KOPT-K1 (cell line): ENCODE measurements around the gene RARRES2.
"Not testable (repeated sequence)": the region's sequence is repeated elsewhere in the genome, so short reads cannot be mapped to it uniquely, and the experiment has no call there.

ENCODE experiments used
- H3K27ac ChIP-seq: fragments of 200-600 bp; sonication (generic); 2 replicates; pipeline ENCODE4 v1.5.1; 2016; ENCODE audit warnings: antibody characterized with exemption, mild to moderate bottlenecking, low read depth, low read length; ENCODE audit not compliant: poor library complexity, severe bottlenecking
- H3K36me3 ChIP-seq: fragments of 200-600 bp; sonication (generic); 2 replicates; pipeline ENCODE4 v1.5.1; 2017; ENCODE audit warnings: antibody characterized with exemption, mild to moderate bottlenecking, low read length, moderate library complexity; ENCODE audit not compliant: insufficient read depth
- H3K9me3 ChIP-seq: fragments of 200-600 bp; sonication (generic); 2 replicates; pipeline ENCODE4 v1.5.1; 2017; ENCODE audit warnings: antibody characterized with exemption, low read length, mild to moderate bottlenecking; ENCODE audit not compliant: insufficient read depth, poor library complexity, severe bottlenecking

RARRES2 gene

DNA sequence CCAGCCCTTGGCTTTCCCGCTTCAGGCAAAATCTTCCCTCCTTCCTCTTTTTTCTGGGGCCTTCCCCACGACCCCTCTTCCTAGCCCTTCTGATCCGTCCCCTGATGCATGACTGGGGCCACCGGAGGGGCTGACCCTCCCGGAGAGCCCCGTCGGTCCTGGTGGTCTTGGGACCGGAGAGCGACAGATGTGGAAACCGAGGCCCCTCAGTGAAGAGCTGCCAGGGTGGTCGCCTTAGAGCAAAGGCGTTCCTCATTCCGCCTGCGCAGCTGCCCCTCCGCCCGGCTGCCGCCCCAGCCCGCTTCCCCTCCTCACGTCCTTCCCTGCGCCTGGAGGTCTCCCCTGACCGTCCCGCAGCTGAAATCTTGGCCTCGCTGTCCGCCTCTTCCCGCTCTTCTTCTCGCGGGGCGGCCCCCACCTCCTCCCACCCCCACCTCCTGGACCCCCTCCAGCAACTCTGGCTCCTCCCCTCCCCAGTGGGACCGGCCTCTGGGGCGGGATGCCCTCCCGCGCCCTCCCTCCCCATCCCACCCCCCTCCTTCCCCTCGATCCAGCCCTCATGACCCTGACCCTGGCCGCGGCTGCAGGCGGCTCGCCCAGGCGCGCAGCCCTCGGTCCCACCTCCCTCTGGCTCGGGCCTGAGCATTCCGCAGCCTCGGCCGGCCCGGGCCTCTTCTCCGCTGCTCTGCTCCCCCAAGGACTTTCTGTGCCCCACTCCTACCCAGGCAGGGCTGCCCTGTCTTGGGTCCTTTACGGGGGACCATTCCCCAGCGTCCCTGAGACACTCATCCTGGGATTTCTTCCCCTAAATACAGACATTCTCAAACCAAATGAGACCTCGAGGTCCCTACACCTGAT lies at the start of gene RARRES2:
TSS of gene RARRES2 (minus strand) at position 367 of the 858 bp plus-strand sequence. CDS start 1,020 bp downstream, outside the sequence.
- H3K36me3 ChIP-seq = peaks cover 54% of the 10 kb centered on the region

GRCh38 chr7:150390205-150390604 lies 48.8 kb upstream of the RARRES2 start:
- Histone ChIP-seq H3K9me3 (no peaks in the 10 kb centered on the region), H3K36me3 (peaks cover 37% of the 10 kb centered on the region), H3K27ac (no peak overlapping the region)

More for the DNA sequence above, at the start of gene RARRES2:
- Histone ChIP-seq H3K27ac (no peak within 1 kb of the TSS), H3K9me3 (peaks cover 9% of the 10 kb centered on the region)

DNA sequence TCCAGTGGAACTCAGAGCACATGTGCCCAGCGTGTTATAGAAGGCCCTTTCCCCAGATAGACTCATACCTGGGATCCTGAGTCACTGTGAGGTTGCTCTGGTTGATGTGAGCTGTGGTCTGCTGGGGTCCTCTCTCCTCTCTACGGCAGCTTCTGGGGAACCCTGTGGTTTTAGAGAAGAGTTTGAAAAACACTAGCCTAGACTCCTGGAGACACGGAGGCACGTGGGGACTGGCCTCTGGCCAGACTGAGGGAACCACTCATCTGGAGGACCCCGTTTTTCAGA lies 48.0 kb upstream of the RARRES2 start:
- Histone ChIP-seq H3K9me3 (no peaks in the 10 kb centered on the region), H3K36me3 (peaks cover 37% of the 10 kb centered on the region), H3K27ac (no peak overlapping the region)

DNA sequence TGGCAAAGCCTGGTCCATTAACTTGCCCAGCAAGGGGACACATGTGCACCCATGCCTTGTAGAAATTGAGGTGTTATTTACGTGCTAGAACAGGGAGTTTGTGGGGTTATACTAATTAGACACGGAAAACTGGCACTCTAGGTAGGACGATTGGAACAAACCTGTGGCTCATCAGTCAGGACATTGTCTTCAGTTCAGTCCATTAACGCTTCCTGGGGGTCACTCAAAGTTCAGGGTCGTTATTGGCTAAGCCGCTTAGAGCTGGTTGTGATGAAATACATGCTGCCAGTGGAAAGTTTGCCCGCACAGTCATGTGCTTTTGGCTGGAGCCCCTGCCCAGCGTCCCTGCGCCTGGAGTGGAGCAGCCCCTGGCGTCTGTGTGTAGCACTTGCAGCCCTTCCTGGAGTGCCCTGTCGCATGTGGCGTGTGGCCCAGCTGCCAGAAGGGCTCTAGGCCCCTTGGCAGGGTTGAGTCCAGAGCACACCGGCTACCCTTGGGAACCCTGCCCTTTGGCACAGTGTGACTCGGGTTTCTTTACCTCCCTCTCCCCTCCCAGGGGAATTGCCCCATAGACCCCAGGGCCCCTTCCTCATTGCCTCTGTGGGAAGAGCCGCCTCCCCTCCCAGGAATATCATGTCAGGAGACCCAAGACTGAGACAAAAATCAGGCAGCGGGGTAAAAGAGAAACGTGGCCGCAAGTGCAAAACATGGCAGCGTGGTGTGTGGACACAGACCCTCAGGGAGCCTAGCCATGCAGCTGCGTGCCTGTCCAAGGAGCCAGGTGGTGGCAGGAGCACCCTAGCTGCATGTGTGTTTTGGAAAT lies 47.5 kb upstream of the RARRES2 start:
- Histone ChIP-seq H3K27ac (no peak overlapping the region), H3K36me3 (peaks cover 37% of the 10 kb centered on the region), H3K9me3 (no peaks in the 10 kb centered on the region)

DNA sequence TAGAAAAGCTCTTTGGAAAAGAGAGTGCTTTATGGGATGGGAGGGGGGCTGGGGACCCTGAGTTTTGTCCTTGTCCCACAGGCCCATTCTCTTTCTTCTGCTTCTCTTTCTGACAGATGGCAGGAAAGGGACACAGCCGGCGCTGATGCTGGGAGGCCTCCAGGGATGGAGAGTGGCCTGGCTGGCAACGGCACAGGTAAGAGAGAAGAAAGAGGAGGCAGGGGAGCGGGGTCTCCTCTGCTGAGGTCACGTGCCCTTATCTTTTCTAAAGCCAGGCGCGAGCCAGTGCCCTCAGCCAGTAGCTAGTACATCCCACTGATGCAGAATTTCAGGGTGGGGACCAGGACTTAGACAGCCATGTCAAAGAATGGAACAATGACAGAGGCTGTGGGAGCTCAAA lies 46.9 kb upstream of the RARRES2 start:
- peaks cover 37% of the 10 kb centered on the region for H3K36me3 ChIP-seq
- H3K9me3 ChIP-seq = no peaks in the 10 kb centered on the region
- no peak overlapping the region for H3K27ac ChIP-seq

DNA sequence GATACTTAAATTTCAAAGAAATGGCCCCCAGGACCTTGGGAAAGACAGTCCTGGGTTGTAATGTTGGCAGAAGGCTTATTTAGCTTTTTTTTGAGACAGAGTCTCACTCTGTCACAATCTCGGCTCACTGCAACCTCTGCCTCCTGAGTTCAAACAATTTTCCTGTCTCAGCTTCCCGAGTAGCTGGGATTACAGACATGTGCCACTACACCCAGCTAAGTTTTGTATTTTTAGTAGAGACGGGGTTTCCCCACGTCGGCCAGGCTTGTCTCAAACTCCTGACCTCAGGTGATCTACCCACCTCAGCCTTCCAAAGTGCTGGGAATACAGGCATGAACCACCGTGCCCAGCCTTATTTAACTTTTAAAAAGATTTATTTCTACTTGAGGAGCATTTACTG lies 44.5 kb upstream of the RARRES2 start:
- not testable (repeated sequence) for H3K27ac ChIP-seq, H3K9me3 ChIP-seq
- peaks cover 36% of the 10 kb centered on the region for H3K36me3 ChIP-seq

DNA sequence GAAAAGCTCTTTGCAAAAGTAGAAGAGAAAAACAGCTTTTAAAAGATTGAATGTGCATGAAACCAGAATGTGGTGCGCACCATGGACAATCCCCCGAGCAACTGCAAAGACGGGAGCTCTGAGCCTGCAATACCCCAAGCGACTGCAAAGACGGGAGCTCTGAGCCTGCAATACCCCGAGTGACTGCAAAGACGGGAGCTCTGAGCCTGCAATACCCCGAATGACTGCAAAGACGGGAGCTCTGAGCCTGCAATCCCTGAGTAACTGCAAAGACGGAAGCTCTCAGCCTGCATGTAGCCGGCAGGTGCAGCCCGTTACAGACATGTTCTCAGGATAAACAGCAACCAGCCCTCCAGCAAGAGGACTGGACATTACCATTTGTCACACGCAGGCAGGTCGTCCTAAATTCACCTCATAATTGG lies 43.9 kb upstream of the RARRES2 start:
- Histone ChIP-seq H3K27ac (no peak overlapping the region), H3K36me3 (peaks cover 30% of the 10 kb centered on the region)

DNA sequence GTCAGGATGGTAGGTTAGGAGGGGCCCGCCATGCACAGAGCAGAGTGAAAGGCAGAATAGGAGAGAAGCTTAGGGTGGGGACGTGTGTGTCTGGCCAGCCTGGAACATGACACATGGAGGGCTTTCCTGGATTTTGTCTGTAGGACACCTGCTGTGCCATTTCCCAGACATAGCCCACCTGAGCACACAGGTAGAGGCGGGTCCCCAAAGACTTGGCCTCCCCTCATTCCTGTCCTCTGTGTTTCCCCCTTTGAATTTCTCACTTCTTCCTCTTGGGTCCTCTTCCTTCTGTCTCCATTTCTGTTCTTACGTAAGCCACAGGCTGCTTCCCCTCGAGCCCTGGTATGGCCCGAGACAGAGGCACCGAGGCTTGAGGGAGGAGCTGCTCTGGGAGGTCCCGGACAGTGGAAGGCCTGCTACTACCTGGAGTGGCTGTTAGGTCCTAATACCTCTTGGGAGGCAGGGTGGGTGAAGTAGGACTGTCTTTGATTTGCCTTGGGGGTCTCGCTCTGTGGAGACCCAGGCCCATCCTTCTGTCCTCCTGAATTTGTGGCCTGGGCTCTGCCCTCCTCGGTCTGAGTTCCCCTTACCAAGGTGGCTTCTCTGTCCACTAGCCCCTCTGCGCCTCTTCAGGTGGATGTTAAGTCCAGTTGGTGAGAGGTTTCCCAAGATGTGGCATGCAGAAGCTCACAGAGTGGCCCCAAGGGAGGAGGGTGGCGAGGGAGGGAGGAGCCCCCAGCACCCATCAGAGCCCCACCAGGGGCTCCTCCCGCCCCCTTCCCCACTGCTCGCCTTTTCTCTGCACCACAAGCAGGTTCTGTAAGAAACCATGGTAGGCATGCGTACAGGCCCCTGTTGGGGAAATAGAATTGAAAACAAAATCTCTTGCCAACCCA lies 43.2 kb upstream of the RARRES2 start:
- no peaks in the 10 kb centered on the region for H3K9me3 ChIP-seq
- peak overlapping the region; percentile 15 for H3K27ac ChIP-seq
- peaks cover 26% of the 10 kb centered on the region; the same call in 1 of the 2 replicates for H3K36me3 ChIP-seq

More for the DNA sequence above, 43.9 kb upstream of the RARRES2 start:
- no peaks in the 10 kb centered on the region for H3K9me3 ChIP-seq

DNA sequence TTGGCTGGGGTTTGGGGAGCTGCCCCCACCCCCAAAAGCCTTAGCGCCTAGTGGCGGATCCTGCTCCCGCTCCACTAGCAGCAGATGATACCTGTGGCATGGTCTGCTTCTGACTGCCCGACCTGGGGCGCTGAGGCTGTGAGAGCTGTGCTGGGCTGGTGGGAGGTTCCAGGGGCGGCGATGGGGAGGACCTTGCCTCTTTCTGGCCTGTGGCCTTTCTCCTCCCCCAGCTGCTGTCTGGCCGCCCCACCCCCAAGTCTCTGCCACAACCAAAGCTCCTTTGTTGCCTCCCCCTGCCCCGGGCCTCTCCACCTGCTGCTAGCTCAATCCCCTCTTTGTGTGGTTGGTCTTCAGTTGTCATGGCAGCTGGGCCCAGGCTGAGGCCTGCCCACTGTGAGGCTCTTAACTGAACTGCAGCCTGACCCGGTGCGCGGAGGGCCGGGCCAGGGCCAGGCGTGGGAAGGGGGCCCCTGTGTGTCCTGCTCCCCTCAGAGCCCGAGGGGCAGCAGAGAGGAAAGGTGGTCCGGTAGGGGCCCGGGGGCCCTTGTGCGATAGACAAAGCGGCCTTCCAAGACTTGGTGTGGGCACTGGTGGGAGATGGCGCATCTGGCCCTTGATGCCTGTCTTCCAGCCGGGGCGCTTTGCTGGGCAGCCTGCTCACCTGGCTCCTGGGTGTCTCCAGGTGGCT lies 42.4 kb upstream of the RARRES2 start:
- H3K9me3 ChIP-seq = no peaks in the 10 kb centered on the region
- peaks cover 18% of the 10 kb centered on the region; the same call in 1 of the 2 replicates for H3K36me3 ChIP-seq
- peak overlapping the region; percentile 33 for H3K27ac ChIP-seq

GRCh38 chr7:150382844-150383225 lies 41.4 kb upstream of the RARRES2 start:
- no peak overlapping the region for H3K27ac ChIP-seq
- no peaks in the 10 kb centered on the region for H3K9me3 ChIP-seq
- H3K36me3 ChIP-seq = peaks cover 8% of the 10 kb centered on the region; the same call in 1 of the 2 replicates

DNA sequence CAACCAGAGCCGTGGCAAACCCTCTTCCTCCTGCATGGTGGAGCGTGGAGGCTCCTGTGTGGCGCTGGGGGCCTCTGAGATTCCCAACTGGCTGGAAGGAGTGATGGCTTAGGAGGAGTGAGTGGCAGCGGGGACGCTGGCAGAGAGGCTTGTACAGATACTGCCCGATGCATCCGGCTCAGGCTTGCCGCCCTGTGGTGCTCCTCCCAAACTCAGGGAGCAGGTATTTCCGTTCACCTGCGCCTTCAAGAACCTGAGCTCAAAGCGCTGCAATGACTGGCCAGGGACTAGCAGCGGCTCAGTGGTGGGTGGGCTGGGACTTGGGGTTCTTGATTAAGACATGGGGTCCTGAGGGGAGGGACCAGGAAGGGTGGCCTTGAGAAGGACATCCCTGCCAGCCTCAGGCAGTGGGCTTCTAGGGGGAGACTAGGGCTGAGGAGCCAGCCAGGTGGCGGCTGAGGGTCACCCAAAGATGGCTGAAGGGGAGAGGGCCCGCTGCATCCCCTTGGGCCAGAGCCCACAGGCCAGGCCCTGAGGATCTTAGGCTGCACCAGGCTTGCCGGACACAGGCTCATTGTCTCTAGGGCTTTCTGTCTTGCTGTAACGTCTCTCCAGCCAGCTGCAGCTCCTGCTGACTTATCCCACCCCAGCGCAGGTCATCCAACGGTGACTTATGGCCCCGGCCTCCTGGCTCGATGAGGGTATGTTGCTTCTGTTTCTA lies 40.9 kb upstream of the RARRES2 start:
- Histone ChIP-seq H3K9me3 (no peaks in the 10 kb centered on the region), H3K36me3 (0 out of 2 replicates have a peak, but pooled peaks cover 6% of the 10 kb centered on the region), H3K27ac (no peak overlapping the region)

GRCh38 chr7:150381785-150382122 lies 40.3 kb upstream of the RARRES2 start:
- H3K27ac ChIP-seq = no peak overlapping the region
- H3K36me3 ChIP-seq = 0 out of 2 replicates have a peak, but pooled peaks cover 6% of the 10 kb centered on the region
- H3K9me3 ChIP-seq = no peaks in the 10 kb centered on the region

DNA sequence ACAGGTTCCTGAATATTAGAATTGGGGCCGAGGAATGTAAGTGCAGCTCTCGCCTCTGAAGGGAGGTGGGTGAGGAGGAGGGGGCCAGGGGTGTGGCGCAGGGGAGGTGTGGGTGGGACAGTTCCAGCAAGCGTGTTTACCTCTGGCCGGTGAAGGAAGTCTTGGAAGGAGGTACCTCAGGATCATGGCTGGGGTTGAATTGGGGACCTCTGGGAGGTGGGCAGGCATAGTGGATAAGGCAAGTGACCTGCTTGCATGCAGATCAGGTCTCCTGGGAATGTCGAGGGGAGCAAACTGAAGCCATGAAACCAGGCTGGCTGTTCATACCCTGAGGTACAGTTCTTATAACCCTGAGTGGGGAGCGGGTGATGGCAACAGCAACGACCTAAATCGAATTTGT lies 39.7 kb upstream of the RARRES2 start:
- Histone ChIP-seq H3K9me3 (no peaks in the 10 kb centered on the region), H3K27ac (no peak overlapping the region)

GRCh38 chr7:150380463-150380862 lies 39.0 kb upstream of the RARRES2 start:
- Histone ChIP-seq H3K27ac (peak overlapping the region; percentile 95), H3K9me3 (no peaks in the 10 kb centered on the region), H3K36me3 (no peaks in the 10 kb centered on the region)

More for the DNA sequence above, 39.7 kb upstream of the RARRES2 start:
- 0 out of 2 replicates have a peak, but pooled peaks cover 2% of the 10 kb centered on the region for H3K36me3 ChIP-seq
